ENCODE results near the gene EQTN.

DNA sequence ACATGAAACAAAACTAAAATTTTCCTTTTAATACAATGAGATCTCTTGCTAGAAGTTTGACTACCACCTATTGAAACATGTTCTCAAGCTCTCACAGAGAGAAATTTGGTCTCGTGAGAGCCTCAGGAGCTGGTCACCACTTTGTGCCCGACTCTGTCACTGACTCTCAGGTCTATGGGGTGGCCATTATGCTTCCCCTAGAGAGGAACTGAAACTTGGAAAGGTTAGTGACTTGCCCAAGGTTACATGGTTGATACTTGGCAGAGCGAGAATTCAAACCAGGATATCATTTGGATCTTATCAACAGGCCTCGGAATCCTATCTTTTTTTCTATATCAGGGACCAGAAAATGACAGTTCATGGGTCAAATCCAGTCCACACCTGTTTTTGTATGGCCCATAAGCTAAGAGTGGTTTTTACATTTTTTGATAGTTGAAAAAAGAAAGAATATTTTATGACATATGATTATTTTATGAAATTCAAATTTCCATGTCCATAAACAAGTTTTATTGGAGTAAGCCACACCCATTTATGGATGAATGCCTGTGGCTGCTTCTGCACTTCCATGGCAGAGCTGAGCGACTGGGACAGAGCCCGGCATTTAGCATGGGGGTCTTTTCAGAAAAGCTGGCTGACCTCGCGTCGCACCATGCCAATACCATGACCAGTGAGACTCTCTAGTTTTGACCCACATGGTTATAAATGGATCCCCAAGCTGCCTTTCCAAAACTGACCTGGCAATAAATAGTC is 44.8 kb upstream of the EQTN start:
- TF ChIP-seq GATA3 (IDR thresholded peaks at IDR 0.05; ENCODE audit: low read depth, low read length) (no peak), GATA2 (IDR thresholded peaks at IDR 0.05; ENCODE audit: low read depth, low read length) (no peak)
